B cell (primary cell): Measurements from ENCODE around the gene MPLKIP. TPM values are rescaled to one million over a fixed set of nuclear protein-coding genes. Genes with fewer than 3 reads are reported as not detected.
"Not testable (repeated sequence)": the region's sequence is repeated elsewhere in the genome, so short reads cannot be mapped to it uniquely, and the experiment has no call there.

ENCODE experiments used
- ATAC-seq: fragments of 200-7000 bp; cut with Tn5 transposase; one replicate; pipeline ENCODE4 v1.10.0; 2021; ENCODE audit warnings: low read depth, mild to moderate bottlenecking, moderate number of reproducible peaks, moderate library complexity
- CTCF ChIA-PET: fragments of 350-600 bp; sonication (Branson Sonifier 250); formaldehyde crosslinking; loops from one replicate; lab custom pipeline; 2021; ENCODE audit warnings: antibody characterized with exemption, inconsistent platforms; lab: Charles Lee
- POLR2A ChIA-PET: fragments of 350-600 bp; sonication (Branson Sonifier 250); formaldehyde crosslinking; loops from one replicate; lab custom pipeline; 2021; ENCODE audit warnings: antibody characterized with exemption; lab: Charles Lee
- DNase-seq: peaks from one replicate; pipeline ENCODE4 v3.0.0; 2013
- H2AFZ ChIP-seq: 2 replicates; pipeline ENCODE4 v1.6.1; 2012; ENCODE audit warnings: mild to moderate bottlenecking, low read depth, low read length; ENCODE audit not compliant: insufficient read depth, poor library complexity, severe bottlenecking
- H3K27ac ChIP-seq, 2 donors: 1 replicate in 1 of 2; 2 replicates in 1 of 2; pipeline ENCODE4 v1.5.1; 2012 to 2013; ENCODE audit warnings: low read length in 2 of 2, mild to moderate bottlenecking in 2 of 2, moderate library complexity in 1 of 2
- H3K27me3 ChIP-seq, 4 experiments: fragments of 200-600 bp in 1 of 4; sonication (generic) in 1 of 4; replicated peaks in 1 of 4; 1 replicate in 2 of 4; 2 replicates in 2 of 4; pipeline versions ENCODE4 v1.6.1 to v1.7.0; 2013 to 2016; ENCODE audit warnings: low read length in 3 of 4, mild to moderate bottlenecking in 2 of 4, mixed read lengths in 1 of 4, moderate library complexity in 1 of 4; ENCODE audit not compliant: insufficient read depth in 4 of 4, control insufficient read depth in 3 of 4; ENCODE audit errors: control extremely low read depth in 1 of 4
- H3K36me3 ChIP-seq, 2 experiments: replicated peaks in 1 of 2; 1 replicate in 1 of 2; 2 replicates in 1 of 2; pipeline versions ENCODE4 v1.6.1 to v1.7.1; 2013; ENCODE audit warnings: low read length in 1 of 2; ENCODE audit not compliant: insufficient read depth in 2 of 2, control insufficient read depth in 1 of 2; ENCODE audit errors: control extremely low read depth in 1 of 2, extremely low read depth in 1 of 2
- H3K4me1 ChIP-seq, 2 donors: fragments of 200-600 bp in 1 of 2; sonication (generic) in 1 of 2; 1 replicate in 1 of 2; 2 replicates in 1 of 2; pipeline versions ENCODE4 v1.5.1 to v1.6.1; 2013 to 2017; ENCODE audit warnings: low read length in 2 of 2; ENCODE audit not compliant: control insufficient read depth in 2 of 2, insufficient read depth in 2 of 2
- H3K4me2 ChIP-seq: replicated peaks from 2 replicates; pipeline ENCODE3; 2012; ENCODE audit warnings: mild to moderate bottlenecking, low read depth, low read length; ENCODE audit not compliant: poor library complexity, severe bottlenecking
- H3K4me3 ChIP-seq, 5 experiments: fragments of 200-600 bp in 1 of 5; sonication (generic) in 1 of 5; 1 replicate in 3 of 5; 2 replicates in 2 of 5; pipeline versions ENCODE4 v1.5.1 to v1.7.0; 2011 to 2016; ENCODE audit warnings: low read length in 4 of 5, mild to moderate bottlenecking in 4 of 5, low read depth in 2 of 5, control low read depth in 1 of 5, moderate library complexity in 1 of 5; ENCODE audit not compliant: insufficient read depth in 1 of 5; ENCODE audit errors: control extremely low read depth in 1 of 5, extremely low read depth in 1 of 5
- H3K79me2 ChIP-seq: fragments of 200-600 bp; sonication (generic); one replicate; pipeline ENCODE4 v1.6.0; 2016; ENCODE audit warnings: low read length; ENCODE audit not compliant: control insufficient read depth, insufficient read depth
- H3K9ac ChIP-seq: fragments of 200-600 bp; sonication (generic); 2 replicates; pipeline ENCODE4 v1.6.1; 2017; ENCODE audit warnings: mild to moderate bottlenecking, low read length, moderate library complexity
- H3K9me3 ChIP-seq, 3 donors: one replicate each; pipeline versions ENCODE4 v1.6.1 to v1.7.1; 2013; ENCODE audit warnings: low read length in 2 of 3; ENCODE audit not compliant: control insufficient read depth in 2 of 3, insufficient read depth in 1 of 3; ENCODE audit errors: control extremely low read depth in 1 of 3
- H4K20me1 ChIP-seq: 2 replicates; pipeline ENCODE4 v1.6.0; 2012; ENCODE audit warnings: mild to moderate bottlenecking, low read length; ENCODE audit not compliant: insufficient read depth, control insufficient read depth, poor library complexity, severe bottlenecking
- H3K27ac Mint-ChIP-seq: one replicate; pipeline ENCODE4 v1.8.0; 2021; ENCODE audit warnings: mixed read lengths
- H3K27me3 Mint-ChIP-seq: one replicate; pipeline ENCODE4 v1.8.0; 2021; ENCODE audit warnings: mixed read lengths
- H3K4me1 Mint-ChIP-seq: one replicate; pipeline ENCODE4 v1.8.0; 2021; ENCODE audit warnings: mixed read lengths
- H3K4me3 Mint-ChIP-seq: one replicate; pipeline ENCODE4 v1.8.0; 2021; ENCODE audit warnings: mixed read lengths
- H3K9me3 Mint-ChIP-seq: one replicate; pipeline ENCODE4 v1.8.0; 2022; ENCODE audit warnings: mixed read lengths; ENCODE audit not compliant: insufficient read depth
- CTCF ChIP-seq: fragments of 200-600 bp; IDR thresholded peaks from one replicate; pipeline ENCODE4 v1.8.0; 2022; ENCODE audit warnings: antibody characterized with exemption, mild to moderate bottlenecking
- EZH2 ChIP-seq: IDR thresholded peaks from 2 replicates; pipeline ENCODE4 v1.6.1; 2012; ENCODE audit warnings: borderline replicate concordance, low read depth, mild to moderate bottlenecking, moderate library complexity, low read length; ENCODE audit not compliant: insufficient read depth, poor library complexity, severe bottlenecking
- WGBS: methylation state at CpG from one replicate; pipeline ENCODE4 v1.1.5; 2013; ENCODE audit warnings: missing lambda C conversion rate; ENCODE audit not compliant: insufficient coverage; 5-methylcytosine and 5-hydroxymethylcytosine counted together
- intact Hi-C: fragments of 100-400 bp; cut with micrococcal nuclease; formaldehyde crosslinking; loops from one replicate; pipeline ENCODE4 v1.10.0; 2022
- polyA plus RNA-seq: library from polyadenylated mRNA; depleted of rRNA; stranded (reverse); fragments of >200 nt; gene quantifications from 2 replicates; pipeline ENCODE4 v1.2.3, GENCODE V29; 2012
- total RNA-seq, 2 donors: library from RNA; stranded (reverse); fragments of 120-200 nt in 1 of 2; gene quantifications; 1 replicate in 1 of 2; 2 replicates in 1 of 2; pipeline versions ENCODE4 v1.2.3 to v1.2.4, GENCODE V29; 2013 to 2022

Gene MPLKIP
- total and polyA plus RNA-seq, 2 donors (not counting 1 experiment from before 2014, with no cell fraction given) = 23.2 to 34.1 TPM

- 100% methylated on average over 1 of the region's 9 CpGs for WGBS
- ATAC-seq, H3K9me3 ChIP-seq, H3K4me3 ChIP-seq, H3K4me1 ChIP-seq, CTCF ChIA-PET, H3K27ac Mint-ChIP-seq, H3K4me3 Mint-ChIP-seq, DNase-seq, H3K27me3 Mint-ChIP-seq, H3K27ac ChIP-seq, H3K9ac ChIP-seq, H3K27me3 ChIP-seq, H2AFZ ChIP-seq, H3K79me2 ChIP-seq, POLR2A ChIA-PET, H3K9me3 Mint-ChIP-seq, H3K4me1 Mint-ChIP-seq, H3K36me3 ChIP-seq, H3K4me2 ChIP-seq, H4K20me1 ChIP-seq, intact Hi-C loops: not testable (repeated sequence)
Observed at GRCh38 chr7:40117199-40117598, 17.2 kb downstream of the MPLKIP start.

GRCh38 chr7:40115936-40116335 lies 18.5 kb downstream of the MPLKIP start:
- no peaks in the 10 kb centered on the region for H3K4me1 ChIP-seq
- intact Hi-C loops = no loop called here
- H3K27me3 Mint-ChIP-seq = no peaks in the 10 kb centered on the region
- H4K20me1 ChIP-seq = no peaks in the 10 kb centered on the region
- ChIA-PET POLR2A (no interaction called here), CTCF (interaction anchor here (1.5 kb wide), 1 partner anchor 64 kb away, joined by 4 read pairs; no protein-coding TSS in a partner anchor)
- H3K4me1 Mint-ChIP-seq = peaks cover 2% of the 10 kb centered on the region
- ATAC-seq = no peak
- no peaks in the 10 kb centered on the region for H3K79me2 ChIP-seq
- no peak overlapping the region for H2AFZ ChIP-seq
- H3K27me3 ChIP-seq = no peaks in the 10 kb centered on the region
- no peak overlapping the region for H3K27ac Mint-ChIP-seq
- H3K4me3 Mint-ChIP-seq = no peak overlapping the region
- no peaks in the 10 kb centered on the region for H3K9me3 Mint-ChIP-seq
- no peak overlapping the region for H3K4me2 ChIP-seq
- H3K4me3 ChIP-seq = no peak overlapping the region
- H3K9ac ChIP-seq = no peak overlapping the region
- DNase-seq = no peak
- H3K36me3 ChIP-seq = no peaks in the 10 kb centered on the region
- no peak for TF ChIP-seq CTCF
- no peak for TF ChIP-seq EZH2
- H3K9me3 ChIP-seq = no peaks in the 10 kb centered on the region
- no peak overlapping the region for H3K27ac ChIP-seq
- WGBS = no CpG with 5 or more reads among the region's 2 CpGs
